ENCODE results near the gene HACL1. TPM values are rescaled to one million over a fixed set of nuclear protein-coding genes. Genes with fewer than 3 reads are reported as not detected.
A peak's percentile ranks its signal among the peaks of the same experiment; 100 is the strongest.

The HACL1 gene
- total RNA-seq, 6 experiments from 2014 or later: 28.9 to 37.4 (median 32.9) TPM

DNA sequence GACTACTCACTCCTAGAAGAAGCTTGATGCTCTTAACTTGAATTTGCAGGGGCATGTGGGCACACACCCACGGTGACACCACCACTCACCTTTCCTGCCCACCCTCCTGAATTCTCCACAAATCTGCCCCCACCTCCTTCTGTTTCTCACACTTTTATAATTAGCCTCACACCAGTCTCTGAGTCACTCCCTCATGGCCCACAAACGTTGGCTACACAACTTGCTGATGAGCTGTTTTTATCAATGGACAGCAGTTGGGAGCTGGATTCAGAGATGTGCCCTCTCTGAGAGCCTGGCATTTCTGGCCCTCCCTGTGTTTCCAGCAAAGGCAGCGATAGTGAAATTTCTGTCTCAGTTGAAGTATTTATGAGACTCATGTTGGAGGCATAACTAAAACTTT is 81.2 kb downstream of the HACL1 start:
- H3K4me3 ChIP-seq: no peak overlapping the region
- 52% methylated on average over 3 of the region's 3 CpGs for WGBS (ENCODE audit: insufficient coverage, low coverage, low lambda C conversion rate, missing lambda C conversion rate)
- no peaks in the 10 kb centered on the region for H3K9me3 ChIP-seq
- DNase-seq: no peak
- ATAC-seq: peak in 2 of 4 donors; percentile 25 to 27
- intact Hi-C loops (cut with DNase I): no loop called here
- no peak overlapping the region for H3K27ac ChIP-seq
- H3K4me1 ChIP-seq: no peaks in the 10 kb centered on the region
- H3K36me3 ChIP-seq: no peaks in the 10 kb centered on the region
- no peaks in the 10 kb centered on the region for H3K27me3 ChIP-seq
- TF ChIP-seq, protein P1, sequence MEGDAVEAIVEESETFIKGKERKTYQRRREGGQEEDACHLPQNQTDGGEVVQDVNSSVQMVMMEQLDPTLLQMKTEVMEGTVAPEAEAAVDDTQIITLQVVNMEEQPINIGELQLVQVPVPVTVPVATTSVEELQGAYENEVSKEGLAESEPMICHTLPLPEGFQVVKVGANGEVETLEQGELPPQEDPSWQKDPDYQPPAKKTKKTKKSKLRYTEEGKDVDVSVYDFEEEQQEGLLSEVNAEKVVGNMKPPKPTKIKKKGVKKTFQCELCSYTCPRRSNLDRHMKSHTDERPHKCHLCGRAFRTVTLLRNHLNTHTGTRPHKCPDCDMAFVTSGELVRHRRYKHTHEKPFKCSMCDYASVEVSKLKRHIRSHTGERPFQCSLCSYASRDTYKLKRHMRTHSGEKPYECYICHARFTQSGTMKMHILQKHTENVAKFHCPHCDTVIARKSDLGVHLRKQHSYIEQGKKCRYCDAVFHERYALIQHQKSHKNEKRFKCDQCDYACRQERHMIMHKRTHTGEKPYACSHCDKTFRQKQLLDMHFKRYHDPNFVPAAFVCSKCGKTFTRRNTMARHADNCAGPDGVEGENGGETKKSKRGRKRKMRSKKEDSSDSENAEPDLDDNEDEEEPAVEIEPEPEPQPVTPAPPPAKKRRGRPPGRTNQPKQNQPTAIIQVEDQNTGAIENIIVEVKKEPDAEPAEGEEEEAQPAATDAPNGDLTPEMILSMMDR (IDR thresholded peaks at IDR 0.05): no peak
- TF ChIP-seq POLR2A (IDR thresholded peaks at IDR 0.05): no peak

DNA sequence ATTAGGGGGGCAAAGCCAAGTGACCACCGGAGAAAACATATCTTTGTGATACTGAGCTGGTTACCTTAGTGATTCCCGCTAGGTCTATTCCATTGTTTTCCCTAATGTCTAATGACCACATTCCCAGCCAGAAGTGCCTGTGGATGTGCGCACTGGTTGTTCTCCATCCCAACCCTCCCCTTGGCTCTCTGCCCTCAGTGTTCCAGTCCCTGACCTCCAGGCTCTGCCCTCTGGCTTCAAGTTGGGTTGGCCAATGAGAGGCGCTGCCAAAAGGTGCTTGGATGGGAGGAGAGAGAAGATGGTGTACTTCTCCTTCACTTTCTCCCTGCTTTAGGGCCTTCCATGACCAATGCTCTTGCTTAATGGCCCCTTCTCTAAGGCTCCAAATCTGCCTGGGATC is 82.3 kb downstream of the HACL1 start:
- DNase-seq (peak in 1 of 3 donors; percentile 51), ATAC-seq (peak in 1 of 4 donors; percentile 43)
- H3K4me3 ChIP-seq: no peak overlapping the region
- no peaks in the 10 kb centered on the region for H3K4me1 ChIP-seq
- H3K27me3 ChIP-seq: no peaks in the 10 kb centered on the region
- no peak for TF ChIP-seq POLR2A (IDR thresholded peaks at IDR 0.05)
- TF ChIP-seq, protein P1 (IDR thresholded peaks at IDR 0.05): no peak
- no peak overlapping the region for H3K27ac ChIP-seq
- no peaks in the 10 kb centered on the region for H3K36me3 ChIP-seq
- H3K9me3 ChIP-seq: no peaks in the 10 kb centered on the region
- 86% methylated on average over 3 of the region's 4 CpGs for WGBS (ENCODE audit: insufficient coverage, low coverage, low lambda C conversion rate, missing lambda C conversion rate)
- intact Hi-C loops (cut with DNase I): no loop called here

DNA sequence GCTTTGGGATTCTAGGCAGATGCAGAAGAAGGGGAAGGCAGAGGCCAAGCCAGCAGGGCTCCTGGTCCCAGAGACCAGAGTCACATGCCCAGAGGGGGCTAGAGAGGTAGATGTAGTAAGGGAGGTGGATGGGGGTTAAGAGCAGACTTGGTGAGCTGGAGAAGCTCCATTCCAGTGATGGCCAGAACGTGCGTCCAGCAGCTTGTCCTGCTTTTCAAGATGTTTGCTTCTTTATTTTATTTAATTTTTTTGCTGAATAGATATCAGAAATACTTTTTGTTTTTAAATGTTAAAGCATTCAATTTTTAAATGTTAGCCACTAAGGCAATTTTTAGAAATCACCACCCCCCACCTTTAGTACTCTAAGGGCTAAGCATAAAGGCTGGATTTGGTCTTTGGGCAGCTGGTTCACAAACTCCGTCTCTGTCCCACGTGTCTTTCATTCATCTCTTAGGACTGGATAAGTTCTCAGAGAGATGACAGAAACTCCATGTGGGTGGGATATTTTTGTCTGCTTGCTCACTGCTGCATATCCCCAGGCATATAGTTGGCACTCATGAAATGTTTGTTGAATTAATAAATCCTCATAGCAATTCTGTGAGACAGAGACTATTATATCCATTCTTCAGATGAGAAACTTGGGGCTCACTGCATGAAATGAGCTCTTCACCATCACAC is 86.6 kb downstream of the HACL1 start:
- H3K9me3 ChIP-seq: no peaks in the 10 kb centered on the region
- no peaks in the 10 kb centered on the region for H3K27me3 ChIP-seq
- H3K4me3 ChIP-seq: no peak overlapping the region
- 87% methylated on average over 4 of the region's 4 CpGs for WGBS (ENCODE audit: insufficient coverage, low coverage, low lambda C conversion rate, missing lambda C conversion rate)
- ATAC-seq: no peak
- TF ChIP-seq POLR2A (IDR thresholded peaks at IDR 0.05): no peak
- TF ChIP-seq, protein P1 (IDR thresholded peaks at IDR 0.05): no peak
- no peaks in the 10 kb centered on the region for H3K36me3 ChIP-seq
- no peaks in the 10 kb centered on the region for H3K4me1 ChIP-seq
- intact Hi-C loops (cut with DNase I): no loop called here
- no peak overlapping the region for H3K27ac ChIP-seq
- no peak for DNase-seq

DNA sequence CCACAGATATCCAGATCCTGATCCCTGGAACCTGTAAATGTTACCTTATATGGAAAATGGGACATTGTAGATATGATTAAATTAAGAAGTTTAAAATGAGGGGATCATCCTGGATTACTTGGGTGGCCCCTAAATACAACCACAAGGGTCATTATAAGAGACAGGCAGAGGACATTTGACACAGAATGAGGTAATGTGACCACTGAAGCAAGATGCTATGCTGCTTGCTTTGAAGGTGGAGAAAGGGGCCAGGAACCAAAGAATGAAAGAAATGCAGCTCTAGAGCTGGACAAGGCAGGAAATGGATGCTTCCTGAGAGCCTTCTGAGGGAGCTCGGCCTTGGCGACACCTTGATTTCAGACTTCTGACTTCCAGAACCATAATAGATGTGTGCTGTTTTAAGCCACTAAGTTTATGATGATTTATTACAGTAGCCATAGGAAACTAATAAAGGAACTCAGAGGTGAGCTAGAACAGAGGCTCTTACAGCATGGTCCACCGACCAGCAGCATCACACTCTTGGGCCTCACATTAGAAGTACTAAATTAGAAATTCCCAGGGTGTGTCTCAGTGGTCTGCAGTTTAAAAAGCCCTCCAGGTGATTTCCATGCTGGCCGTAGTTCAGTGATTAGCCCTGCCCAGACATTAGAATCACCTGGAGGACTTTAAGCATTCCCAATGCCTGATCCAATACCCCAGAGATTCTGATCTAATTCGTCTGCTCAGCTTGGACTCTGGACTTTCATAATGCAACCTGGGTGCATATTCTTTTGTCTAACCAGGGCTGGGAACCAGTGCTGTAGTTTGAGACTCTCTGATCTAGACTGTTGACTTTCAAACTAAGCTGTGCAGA is 87.3 kb downstream of the HACL1 start:
- TF ChIP-seq POLR2A (IDR thresholded peaks at IDR 0.05): no peak
- TF ChIP-seq, protein P1 (IDR thresholded peaks at IDR 0.05): no peak
- intact Hi-C loops (cut with DNase I): no loop called here
- H3K27ac ChIP-seq: no peak overlapping the region
- H3K36me3 ChIP-seq: no peaks in the 10 kb centered on the region
- H3K4me1 ChIP-seq: no peaks in the 10 kb centered on the region
- H3K27me3 ChIP-seq: no peaks in the 10 kb centered on the region
- DNase-seq (no peak), ATAC-seq (peak in 3 of 4 donors; percentile 45 to 87 (median 57))
- no peak overlapping the region for H3K4me3 ChIP-seq
- H3K9me3 ChIP-seq: no peaks in the 10 kb centered on the region
- WGBS (ENCODE audit: insufficient coverage, low coverage, low lambda C conversion rate, missing lambda C conversion rate): 60% methylated on average over 3 of the region's 5 CpGs

Data from right lobe of liver (tissue), 6 donors.